ENCODE results near the gene ESR1.

- TF ChIP-seq CTCF (IDR thresholded peaks at IDR 0.05; ENCODE audit: low read length) (no peak), EZH2phosphoT487 (IDR thresholded peaks at IDR 0.05; ENCODE audit: low read length) (no peak), EZH2 (optimal IDR thresholded peaks at IDR 0.05; ENCODE audit: low read depth, low read length) (no peak)
These were observed 34.1 kb upstream of the ESR1 start for GRCh38 chr6:151773382-151773781.

Data from MM.1S (cell line).